Ovary (tissue), 3 donors: ENCODE data around the gene S100A16.

ENCODE experiments used
- EP300 ChIP-seq: sonication (generic); formaldehyde crosslinking; IDR thresholded peaks from one replicate; pipeline ENCODE4 v1.6.1; 2017; ENCODE audit warnings: antibody characterized with exemption
- POLR2A ChIP-seq: fragments of 450-650 bp; IDR thresholded peaks from one replicate; pipeline ENCODE4 v1.6.1; 2017; ENCODE audit warnings: antibody characterized with exemption, mild to moderate bottlenecking, moderate library complexity
- TF ChIP-seq, protein P1 (sequence below), 3 donors: fragments of 450-650 bp in 2 of 3; fragments of 200-600 bp in 1 of 3; IDR thresholded peaks; one replicate each; pipeline versions ENCODE4 v1.5.1 to v1.8.0; 2016 to 2022; ENCODE audit warnings: antibody characterized with exemption in 3 of 3, mild to moderate bottlenecking in 1 of 3
- donor health status: DM: no; HTN: no; CAD: no.

DNA sequence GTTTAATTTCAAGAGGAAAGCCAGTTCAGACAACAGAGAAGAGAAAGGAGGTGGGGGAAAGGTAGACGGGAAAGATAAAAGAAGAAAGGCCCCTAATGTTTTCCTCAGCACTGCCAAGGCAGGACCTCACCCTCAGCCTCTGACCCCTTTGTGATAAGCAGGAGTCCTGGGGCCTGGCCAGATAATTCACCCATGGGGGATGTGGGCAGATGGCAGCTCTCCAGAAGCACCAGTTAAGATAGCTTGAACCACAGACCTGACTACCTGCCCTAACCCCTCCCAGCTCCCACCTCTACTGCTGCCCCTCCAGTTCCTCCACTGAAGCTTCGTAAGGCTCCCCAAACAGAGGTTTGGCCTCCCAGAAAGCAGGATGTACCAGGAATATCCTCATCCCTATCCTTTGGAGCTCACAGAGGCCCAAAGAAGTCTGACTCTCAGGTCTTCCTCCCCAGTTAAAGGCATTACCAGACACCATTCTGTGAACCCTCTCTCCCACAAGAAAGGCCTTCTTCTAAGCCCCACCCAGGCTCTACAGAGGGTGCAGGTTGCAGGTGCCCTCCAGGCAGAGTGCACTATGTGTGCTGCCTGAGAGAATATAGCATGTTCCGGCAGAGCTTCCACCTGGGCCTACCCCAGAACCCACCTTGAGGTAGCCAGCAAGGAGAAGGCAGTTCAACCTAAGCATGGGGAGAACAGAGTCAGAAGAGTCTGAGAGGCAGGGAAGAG, 36.4 kb upstream of the S100A16 start:
- TF ChIP-seq, protein P1, sequence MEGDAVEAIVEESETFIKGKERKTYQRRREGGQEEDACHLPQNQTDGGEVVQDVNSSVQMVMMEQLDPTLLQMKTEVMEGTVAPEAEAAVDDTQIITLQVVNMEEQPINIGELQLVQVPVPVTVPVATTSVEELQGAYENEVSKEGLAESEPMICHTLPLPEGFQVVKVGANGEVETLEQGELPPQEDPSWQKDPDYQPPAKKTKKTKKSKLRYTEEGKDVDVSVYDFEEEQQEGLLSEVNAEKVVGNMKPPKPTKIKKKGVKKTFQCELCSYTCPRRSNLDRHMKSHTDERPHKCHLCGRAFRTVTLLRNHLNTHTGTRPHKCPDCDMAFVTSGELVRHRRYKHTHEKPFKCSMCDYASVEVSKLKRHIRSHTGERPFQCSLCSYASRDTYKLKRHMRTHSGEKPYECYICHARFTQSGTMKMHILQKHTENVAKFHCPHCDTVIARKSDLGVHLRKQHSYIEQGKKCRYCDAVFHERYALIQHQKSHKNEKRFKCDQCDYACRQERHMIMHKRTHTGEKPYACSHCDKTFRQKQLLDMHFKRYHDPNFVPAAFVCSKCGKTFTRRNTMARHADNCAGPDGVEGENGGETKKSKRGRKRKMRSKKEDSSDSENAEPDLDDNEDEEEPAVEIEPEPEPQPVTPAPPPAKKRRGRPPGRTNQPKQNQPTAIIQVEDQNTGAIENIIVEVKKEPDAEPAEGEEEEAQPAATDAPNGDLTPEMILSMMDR (IDR thresholded peaks at IDR 0.05), result no peak
- TF ChIP-seq POLR2A, result no peak
- no peak for TF ChIP-seq EP300
